GM12878 (cell line): Measurements from ENCODE around the gene SORBS1.

Experiments used
- EP300 ChIP-seq, 2 experiments: fragments of 150-350 bp in 1 of 2; IDR thresholded peaks; 2 replicates each; pipeline ENCODE4 v1.6.1; 2011 to 2012; ENCODE audit warnings: low read depth in 2 of 2, low read length in 2 of 2, borderline replicate concordance in 1 of 2, improper control_type of control experiment in 1 of 2, inconsistent platforms in 1 of 2; ENCODE audit not compliant: control insufficient read depth in 1 of 2
- IKZF2 ChIP-seq, 2 experiments: fragments of 450-650 bp; IDR thresholded peaks; 2 replicates each; pipeline ENCODE4 v1.6.1; 2017; ENCODE audit warnings: mild to moderate bottlenecking in 2 of 2, moderate library complexity in 2 of 2
- POLR2AphosphoS5 ChIP-seq: IDR thresholded peaks from 2 replicates; pipeline ENCODE4 v1.6.1; 2011; ENCODE audit warnings: mild to moderate bottlenecking, low read length, inconsistent platforms
- REST ChIP-seq: IDR thresholded peaks from 2 replicates; pipeline ENCODE4 v1.6.1; 2012; ENCODE audit warnings: mild to moderate bottlenecking, low read depth, low read length
- SIN3A ChIP-seq: IDR thresholded peaks from 2 replicates; pipeline ENCODE4 v1.6.1; 2012; ENCODE audit warnings: low read depth, low read length, improper control_type of control experiment

- TF ChIP-seq EP300 (IDR thresholded peaks at IDR 0.05; ENCODE audit: borderline replicate concordance in 1 of 2, control insufficient read depth in 1 of 2, low read depth in 2 of 2, low read length in 2 of 2), result no peak
- TF ChIP-seq IKZF2 (IDR thresholded peaks at IDR 0.05), result no peak
- no peak for TF ChIP-seq POLR2AphosphoS5
- no peak for TF ChIP-seq SIN3A
- TF ChIP-seq REST, result no peak
Observed at GRCh38 chr10:95406651-95407280, 154.4 kb downstream of the SORBS1 start.
